ENCODE results near the gene HS2ST1.

DNA sequence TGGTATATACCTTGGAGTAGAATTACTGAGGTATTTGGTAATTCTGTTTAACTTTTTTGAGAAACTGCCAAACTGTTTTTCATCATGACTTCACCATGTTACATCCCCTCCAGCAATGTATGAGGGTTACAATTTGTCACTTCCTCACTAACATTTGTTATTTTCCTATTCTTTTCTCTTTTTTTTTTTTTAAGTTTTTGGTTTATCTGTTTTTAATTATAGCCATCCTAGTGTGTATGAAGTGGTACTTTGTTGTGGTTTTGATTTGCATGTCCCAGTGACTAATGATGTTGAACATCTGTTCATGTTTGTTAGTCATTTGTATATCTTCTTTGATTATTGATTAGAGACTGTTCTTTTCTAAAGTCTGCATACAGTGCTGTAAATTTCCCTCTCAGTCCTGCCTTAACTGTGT, 147.3 kb downstream of the HS2ST1 start:
- TF ChIP-seq TCF4 (CRISPR knock-in tag; IDR thresholded peaks at IDR 0.05; ENCODE audit: borderline replicate concordance), result no peak
- TF ChIP-seq BACH2 (CRISPR knock-in tag; IDR thresholded peaks at IDR 0.05; ENCODE audit: borderline replicate concordance), result no peak
- no peak for TF ChIP-seq ZNF70 (CRISPR knock-in tag; IDR thresholded peaks at IDR 0.05)
- no peak for TF ChIP-seq OSR1 (CRISPR knock-in tag; IDR thresholded peaks at IDR 0.05)
- no peak for TF ChIP-seq RARB (CRISPR knock-in tag; IDR thresholded peaks at IDR 0.05)
- no peak for TF ChIP-seq ZC3H10 (CRISPR knock-in tag; IDR thresholded peaks at IDR 0.05)
- TF ChIP-seq CSRNP3 (CRISPR knock-in tag; IDR thresholded peaks at IDR 0.05), result no peak
- no peak for TF ChIP-seq POU6F1 (CRISPR knock-in tag; IDR thresholded peaks at IDR 0.05; ENCODE audit: borderline replicate concordance, low read depth)

Measured in SK-N-SH treated with all-trans-retinoic acid at 6 μM for 48 hours (cell line).